Thyroid gland (tissue), 4 donors: ENCODE data around the gene NEBL. TPM values are rescaled to one million over a fixed set of nuclear protein-coding genes. Genes with fewer than 3 reads are reported as not detected.

ENCODE experiments used
- DNase-seq, 2 donors: peaks; one replicate each; pipeline ENCODE4 v3.0.0-alpha.2; 2019
- H3K27ac ChIP-seq, 3 donors: fragments of 200-600 bp; sonication (generic); 1 replicate in 2 of 3; 2 replicates in 1 of 3; pipeline ENCODE4 v1.5.1; 2016 to 2019; ENCODE audit warnings: mild to moderate bottlenecking in 1 of 3, moderate library complexity in 1 of 3
- H3K27me3 ChIP-seq: fragments of 200-600 bp; sonication (generic); one replicate; pipeline ENCODE4 v1.5.1; 2019
- H3K36me3 ChIP-seq, 2 donors: fragments of 200-600 bp; sonication (generic); one replicate each; pipeline ENCODE4 v1.5.1; 2016 to 2019
- H3K4me1 ChIP-seq, 2 donors: fragments of 200-600 bp; sonication (generic); one replicate each; pipeline ENCODE4 v1.5.1; 2017 to 2019
- H3K4me3 ChIP-seq, 3 donors: fragments of 200-600 bp; sonication (generic); replicated peaks in 1 of 3; 1 replicate in 2 of 3; 2 replicates in 1 of 3; pipeline ENCODE4 v1.5.1; 2016; ENCODE audit warnings: mild to moderate bottlenecking in 1 of 3
- H3K9me3 ChIP-seq: fragments of 200-600 bp; sonication (generic); one replicate; pipeline ENCODE4 v1.5.1; 2017
- POLR2A ChIP-seq, 2 donors: fragments of 450-650 bp; IDR thresholded peaks; one replicate each; pipeline ENCODE4 v1.6.1; 2017; ENCODE audit warnings: antibody characterized with exemption in 2 of 2, mild to moderate bottlenecking in 2 of 2, moderate library complexity in 1 of 2
- WGBS, 2 donors: methylation state at CpG; one replicate each; pipeline ENCODE4 v1.1.5; 2017; 5-methylcytosine and 5-hydroxymethylcytosine counted together
- intact Hi-C: fragments of 100-400 bp; cut with DNase I; formaldehyde crosslinking; loops from one replicate; pipeline ENCODE4 v1.15.1; 2023
- total RNA-seq, 4 donors: library from RNA; depleted of rRNA; stranded (reverse); fragments of >200 nt; gene quantifications; one replicate each; pipeline ENCODE4 v1.2.3, GENCODE V29; 2016
- TF ChIP-seq, protein P1 (sequence below), 6 experiments: fragments of 200-600 bp in 3 of 6; fragments of 450-650 bp in 3 of 6; sonication (generic) in 3 of 6; IDR thresholded peaks; one replicate each; pipeline ENCODE4 v1.5.1; 2016 to 2019; ENCODE audit warnings: antibody characterized with exemption in 6 of 6, mild to moderate bottlenecking in 2 of 6, inconsistent platforms in 1 of 6, moderate library complexity in 1 of 6

NEBL gene
- total RNA-seq, 4 donors from 2014 or later: 163 to 269 (median 214) TPM

GRCh38 chr10:20931156-20931795 is 34.2 kb upstream of the NEBL start:
- Histone ChIP-seq H3K9me3 (no peaks in the 10 kb centered on the region), H3K27ac (no peak overlapping the region), H3K4me1 (no peaks in the 10 kb centered on the region), H3K36me3 (no peaks in the 10 kb centered on the region), H3K4me3 (no peak overlapping the region), H3K27me3 (no peaks in the 10 kb centered on the region)
- intact Hi-C loops: no loop called here
- DNase-seq: no peak
- TF ChIP-seq, protein P1, sequence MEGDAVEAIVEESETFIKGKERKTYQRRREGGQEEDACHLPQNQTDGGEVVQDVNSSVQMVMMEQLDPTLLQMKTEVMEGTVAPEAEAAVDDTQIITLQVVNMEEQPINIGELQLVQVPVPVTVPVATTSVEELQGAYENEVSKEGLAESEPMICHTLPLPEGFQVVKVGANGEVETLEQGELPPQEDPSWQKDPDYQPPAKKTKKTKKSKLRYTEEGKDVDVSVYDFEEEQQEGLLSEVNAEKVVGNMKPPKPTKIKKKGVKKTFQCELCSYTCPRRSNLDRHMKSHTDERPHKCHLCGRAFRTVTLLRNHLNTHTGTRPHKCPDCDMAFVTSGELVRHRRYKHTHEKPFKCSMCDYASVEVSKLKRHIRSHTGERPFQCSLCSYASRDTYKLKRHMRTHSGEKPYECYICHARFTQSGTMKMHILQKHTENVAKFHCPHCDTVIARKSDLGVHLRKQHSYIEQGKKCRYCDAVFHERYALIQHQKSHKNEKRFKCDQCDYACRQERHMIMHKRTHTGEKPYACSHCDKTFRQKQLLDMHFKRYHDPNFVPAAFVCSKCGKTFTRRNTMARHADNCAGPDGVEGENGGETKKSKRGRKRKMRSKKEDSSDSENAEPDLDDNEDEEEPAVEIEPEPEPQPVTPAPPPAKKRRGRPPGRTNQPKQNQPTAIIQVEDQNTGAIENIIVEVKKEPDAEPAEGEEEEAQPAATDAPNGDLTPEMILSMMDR (IDR thresholded peaks at IDR 0.05): no peak
- TF ChIP-seq POLR2A (IDR thresholded peaks at IDR 0.05): no peak
- WGBS, 2 donors: 74 to 82% methylated on average over 7 to 8 of the region's 8 CpGs

GRCh38 chr10:20927456-20927855 is 30.3 kb upstream of the NEBL start:
- Histone ChIP-seq H3K4me1 (peaks cover 0 to 5% of the 10 kb centered on the region in 2 donors), H3K27me3 (no peaks in the 10 kb centered on the region), H3K27ac (no peak overlapping the region), H3K4me3 (no peak overlapping the region), H3K9me3 (no peaks in the 10 kb centered on the region), H3K36me3 (no peaks in the 10 kb centered on the region)
- TF ChIP-seq, protein P1 (IDR thresholded peaks at IDR 0.05): no peak
- TF ChIP-seq POLR2A (IDR thresholded peaks at IDR 0.05): no peak
- intact Hi-C loops: no loop called here
- WGBS, 2 donors: 65 to 69% methylated on average over 2 of the region's 2 CpGs
- DNase-seq: no peak

GRCh38 chr10:20922451-20922850 is 25.3 kb upstream of the NEBL start:
- Histone ChIP-seq H3K27me3 (no peaks in the 10 kb centered on the region), H3K27ac (no peak overlapping the region), H3K9me3 (no peaks in the 10 kb centered on the region), H3K36me3 (no peaks in the 10 kb centered on the region), H3K4me1 (peaks cover 0 to 7% of the 10 kb centered on the region in 2 donors), H3K4me3 (no peak overlapping the region)
- DNase-seq: no peak
- no peak for TF ChIP-seq POLR2A (IDR thresholded peaks at IDR 0.05)
- TF ChIP-seq, protein P1 (IDR thresholded peaks at IDR 0.05): no peak
- intact Hi-C loops: no loop called here
- WGBS, 2 donors: 56 to 58% methylated on average over 5 of the region's 5 CpGs

GRCh38 chr10:20922033-20922432 is 24.9 kb upstream of the NEBL start:
- 54 to 56% methylated on average over 4 of the region's 4 CpGs for WGBS, 2 donors
- intact Hi-C loops: no loop called here
- Histone ChIP-seq H3K36me3 (no peaks in the 10 kb centered on the region), H3K4me1 (peaks cover 0 to 7% of the 10 kb centered on the region in 2 donors), H3K27me3 (no peaks in the 10 kb centered on the region), H3K9me3 (no peaks in the 10 kb centered on the region), H3K27ac (no peak overlapping the region), H3K4me3 (no peak overlapping the region)
- TF ChIP-seq, protein P1 (IDR thresholded peaks at IDR 0.05): no peak
- TF ChIP-seq POLR2A (IDR thresholded peaks at IDR 0.05): no peak
- no peak for DNase-seq

DNA sequence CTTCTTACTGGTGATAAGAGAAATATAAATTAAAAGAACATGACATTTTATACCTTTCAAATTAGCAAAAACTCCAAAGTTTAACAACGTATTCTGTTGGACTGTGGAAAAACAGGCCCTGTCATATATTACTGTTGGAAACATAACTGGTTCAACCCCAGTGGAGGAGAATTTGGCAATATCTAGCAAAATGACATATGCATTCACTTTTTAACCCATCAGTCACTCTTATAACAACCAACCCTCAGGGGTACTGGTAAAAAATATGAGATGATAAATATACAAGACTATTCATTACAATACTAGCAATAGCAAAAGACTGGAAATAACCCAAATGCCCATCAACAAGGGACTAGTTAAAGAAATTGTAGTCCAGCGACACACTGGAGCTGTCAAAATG is 22.9 kb upstream of the NEBL start:
- H3K27ac ChIP-seq: no peak overlapping the region
- no peaks in the 10 kb centered on the region for H3K27me3 ChIP-seq
- intact Hi-C loops: no loop called here
- no peak for DNase-seq
- no peak overlapping the region for H3K4me3 ChIP-seq
- H3K4me1 ChIP-seq: peaks cover 0 to 7% of the 10 kb centered on the region in 2 donors
- H3K36me3 ChIP-seq: no peaks in the 10 kb centered on the region
- WGBS, 2 donors: 85 to 87% methylated on average over 2 of the region's 2 CpGs
- no peak for TF ChIP-seq POLR2A (IDR thresholded peaks at IDR 0.05)
- TF ChIP-seq, protein P1 (IDR thresholded peaks at IDR 0.05): no peak
- H3K9me3 ChIP-seq: no peaks in the 10 kb centered on the region
